Heart right ventricle (tissue), 16 donors: Measurements from ENCODE around the gene MYCN. TPM values are rescaled to one million over a fixed set of nuclear protein-coding genes. Genes with fewer than 3 reads are reported as not detected.

Experiments used
- ATAC-seq, 8 donors: fragments of 200-7000 bp; cut with Tn5 transposase; one replicate each; pipeline ENCODE4 v1.9.1; 2020; ENCODE audit warnings: mild to moderate bottlenecking in 8 of 8, moderate library complexity in 8 of 8, moderate number of reproducible peaks in 1 of 8
- DNase-seq, 2 donors: peaks; one replicate each; pipeline ENCODE4 v3.0.0-alpha.2; 2020
- H3K27ac ChIP-seq, 10 donors: fragments of 200-600 bp; sonication (generic) in 2 of 10; one replicate each; pipeline versions ENCODE4 v1.5.0 to v1.8.0; 2020 to 2022; ENCODE audit warnings: mild to moderate bottlenecking in 3 of 10
- H3K27me3 ChIP-seq, 7 donors: fragments of 200-600 bp; one replicate each; pipeline ENCODE4 v1.8.0; 2021 to 2022; ENCODE audit warnings: mild to moderate bottlenecking in 2 of 7
- H3K36me3 ChIP-seq, 9 donors: fragments of 200-600 bp; sonication (generic) in 1 of 9; one replicate each; pipeline versions ENCODE4 v1.5.0 to v1.8.0; 2020 to 2022; ENCODE audit warnings: mild to moderate bottlenecking in 2 of 9
- H3K4me1 ChIP-seq, 9 donors: fragments of 200-600 bp; sonication (generic) in 1 of 9; one replicate each; pipeline versions ENCODE4 v1.5.0 to v1.8.0; 2020 to 2022; ENCODE audit warnings: mild to moderate bottlenecking in 4 of 9
- H3K4me3 ChIP-seq, 10 donors: fragments of 200-600 bp; sonication (generic) in 2 of 10; one replicate each; pipeline versions ENCODE4 v1.5.0 to v1.8.0; 2020 to 2022; ENCODE audit warnings: mild to moderate bottlenecking in 7 of 10, moderate library complexity in 2 of 10
- H3K9me3 ChIP-seq, 11 donors: fragments of 200-600 bp in 10 of 11; sonication (generic) in 2 of 11; one replicate each; pipeline versions ENCODE4 v1.5.0 to v1.8.0; 2013 to 2022; ENCODE audit warnings: mild to moderate bottlenecking in 2 of 11, control low read depth in 1 of 11, moderate library complexity in 1 of 11
- CTCF ChIP-seq, 9 donors: fragments of 200-600 bp; sonication (generic) in 2 of 9; IDR thresholded peaks; one replicate each; pipeline versions ENCODE4 v1.5.0 to v1.8.0; 2021 to 2022; ENCODE audit warnings: antibody characterized with exemption in 9 of 9, mild to moderate bottlenecking in 5 of 9, moderate library complexity in 1 of 9
- WGBS, 2 donors: extraction: QIAGEN DNeasy Blood & Tissue Kit; methylation state at CpG; one replicate each; pipeline ENCODE4 v1.1.7; 2013; ENCODE audit warnings: inconsistent platforms in 1 of 2; 5-methylcytosine and 5-hydroxymethylcytosine counted together
- intact Hi-C, 10 donors: fragments of 100-400 bp; cut with DNase I; formaldehyde crosslinking; loops; one replicate each; pipeline versions ENCODE4 v1.11.1 to v1.14.2; 2022
- polyA plus RNA-seq, 2 donors: library from polyadenylated mRNA; stranded (reverse); fragments of 200-250 nt; gene quantifications; one replicate each; pipeline ENCODE4 v1.2.3, GENCODE V29; 2013
- total RNA-seq, 10 donors: library from RNA; stranded (reverse); fragmentation: NEBNext Ultra II Directional in 3 of 10; extraction: Animal tissue kit (Norgen Biotek cat#: 25700) in 3 of 10; gene quantifications; one replicate each; pipeline versions ENCODE4 v1.2.1 to v1.2.4, GENCODE V29; 2021 to 2023
- donor health status: Arrhythmogenic right ventricular cardiomyopathy.
- donor health status: ischemic (EF 13 %, LVEDD 7.1; RV severe dilation, severe dysfunction).
- donor health status: healthy with polysubstance abuse.
- donor health status: DM: no; HTN: yes; CAD: no.
- donor health status: DM: no; HTN: no; CAD: no.
- donor health status: ischemic (EF 25% LVEDD 6.9; RV normal size, moderate dysfunction).
- donor health status: ischemic (EF 25% LVEDD 5.7; RV mildly dilated, moderate dysfunction).
- donor health status: healthy.
- donor health status: DM: yes; HTN: yes; CAD: no.
- donor health status: Ischemic cardiomyopathy.
- donor health status: ischemic (EF 35%, LVEDD 5.7; RV mildly dilated, moderate dysfunction).
- donor health status: nonischemic (EF 11% LVEDD 7.7; RV severe dilation, severe dysfunction).
- donor health status: DM: yes; HTN: yes; CAD: no.
- donor health status: PGD.
- donor health status: ischemic (EF 29% LVEDD 5.4; RV normal size, mild dysfunction).
- donor health status: nonischemic (EF 23%, LVEDD 6.1; RV moderate dilation, normal function).

MYCN gene
- total and polyA plus RNA-seq, 12 donors, result 0.14 to 1.4 (median 0.52) TPM

- H3K36me3 ChIP-seq, result no peaks in the 10 kb centered on the region
- ATAC-seq (no peak), DNase-seq (no peak)
- no peaks in the 10 kb centered on the region for H3K27me3 ChIP-seq
- H3K4me1 ChIP-seq, result peaks cover 0 to 14% (median 4%) of the 10 kb centered on the region in 9 donors
- H3K9me3 ChIP-seq, result peaks cover 0 to 12% (median 3%) of the 10 kb centered on the region in 11 donors
- H3K27ac ChIP-seq, result no peak overlapping the region
- intact Hi-C loops, result no loop called here
- H3K4me3 ChIP-seq, result no peak overlapping the region
- no peak for TF ChIP-seq CTCF (IDR thresholded peaks at IDR 0.05)
Observed at GRCh38 chr2:15893085-15893484, 47.3 kb upstream of the MYCN start.

DNA sequence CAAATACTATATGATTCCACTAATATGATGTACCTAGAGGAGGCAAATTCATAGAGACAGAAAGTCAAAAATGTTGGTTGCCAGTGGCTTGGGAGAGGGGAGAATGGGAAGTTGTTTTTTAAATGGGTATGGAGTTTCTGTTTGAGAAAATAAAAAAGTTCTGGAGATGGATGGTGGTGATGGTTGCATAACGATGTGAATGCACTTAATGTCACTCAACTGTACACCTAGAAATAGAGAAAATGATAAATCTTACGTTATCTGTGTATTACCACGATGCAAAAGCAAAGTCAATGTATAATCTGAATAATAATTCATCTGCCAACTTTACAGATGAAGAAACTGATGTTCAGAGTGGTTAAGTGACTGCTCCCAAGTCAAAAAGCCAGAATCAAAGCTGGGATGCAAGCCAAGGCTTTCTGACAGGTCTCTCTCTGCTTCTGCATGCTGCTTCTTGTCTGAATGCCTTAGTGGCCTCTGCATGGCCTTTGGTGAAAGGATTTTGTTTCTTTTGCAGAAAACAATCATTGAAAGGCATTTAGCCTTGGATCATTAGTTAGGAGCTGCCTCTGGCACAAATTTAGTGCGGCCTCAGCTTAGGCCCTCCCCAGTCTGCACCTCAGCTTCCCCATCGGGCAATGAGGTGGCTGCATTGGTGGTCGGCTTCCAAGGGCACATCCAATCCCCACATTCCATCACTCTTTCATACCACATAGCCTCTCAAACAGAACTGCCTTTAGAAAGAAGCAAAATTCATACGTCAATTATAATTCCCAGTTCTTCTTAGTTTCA is 46.5 kb upstream of the MYCN start:
- WGBS, 2 donors, result 92% methylated on average over 7 of the region's 7 CpGs
- Histone ChIP-seq H3K27me3 (no peaks in the 10 kb centered on the region), H3K27ac (no peak overlapping the region), H3K36me3 (no peaks in the 10 kb centered on the region), H3K9me3 (peaks cover 0 to 16% (median 5%) of the 10 kb centered on the region in 11 donors), H3K4me1 (peaks cover 0 to 14% (median 4%) of the 10 kb centered on the region in 9 donors), H3K4me3 (no peak overlapping the region)
- no peak for DNase-seq
- no peak for ATAC-seq
- intact Hi-C loops, result no loop called here
- TF ChIP-seq CTCF (IDR thresholded peaks at IDR 0.05), result no peak

- Histone ChIP-seq H3K36me3 (no peaks in the 10 kb centered on the region), H3K4me3 (no peak overlapping the region), H3K4me1 (peaks cover 0 to 14% (median 4%) of the 10 kb centered on the region in 9 donors), H3K27ac (no peak overlapping the region), H3K27me3 (no peaks in the 10 kb centered on the region), H3K9me3 (peaks cover 0 to 16% (median 5%) of the 10 kb centered on the region in 11 donors)
- DNase-seq (no peak), ATAC-seq (no peak)
- 88 to 89% methylated on average over 8 of the region's 8 CpGs for WGBS, 2 donors
- intact Hi-C loops, result no loop called here
- TF ChIP-seq CTCF (IDR thresholded peaks at IDR 0.05), result no peak
Observed at GRCh38 chr2:15894481-15895144, 45.7 kb upstream of the MYCN start.

GRCh38 chr2:15895615-15896469 is 44.5 kb upstream of the MYCN start:
- Histone ChIP-seq H3K4me1 (peaks cover 0 to 10% (median 0%) of the 10 kb centered on the region in 9 donors), H3K9me3 (peaks cover 0 to 19% (median 6%) of the 10 kb centered on the region in 11 donors), H3K27me3 (no peaks in the 10 kb centered on the region), H3K36me3 (no peaks in the 10 kb centered on the region), H3K4me3 (no peak overlapping the region), H3K27ac (no peak overlapping the region)
- WGBS, 2 donors, result 78 to 86% methylated on average over 7 of the region's 7 CpGs
- TF ChIP-seq CTCF (IDR thresholded peaks at IDR 0.05), result no peak
- intact Hi-C loops, result no loop called here
- DNase-seq, result no peak
- no peak for ATAC-seq
